COLO829 (cell line): ENCODE data around the gene ZFPM1.

Experiments
- DNase-seq: peaks from one replicate; pipeline ENCODE4 v3.0.0; 2012; ENCODE audit warnings: low spot score

The ZFPM1 gene

GRCh38 chr16:88417684-88418476 is 35.2 kb upstream of the ZFPM1 start:
- DNase-seq, result no peak

- no peak for DNase-seq
These were observed 34.2 kb upstream of the ZFPM1 start for GRCh38 chr16:88418869-88419268.

DNA sequence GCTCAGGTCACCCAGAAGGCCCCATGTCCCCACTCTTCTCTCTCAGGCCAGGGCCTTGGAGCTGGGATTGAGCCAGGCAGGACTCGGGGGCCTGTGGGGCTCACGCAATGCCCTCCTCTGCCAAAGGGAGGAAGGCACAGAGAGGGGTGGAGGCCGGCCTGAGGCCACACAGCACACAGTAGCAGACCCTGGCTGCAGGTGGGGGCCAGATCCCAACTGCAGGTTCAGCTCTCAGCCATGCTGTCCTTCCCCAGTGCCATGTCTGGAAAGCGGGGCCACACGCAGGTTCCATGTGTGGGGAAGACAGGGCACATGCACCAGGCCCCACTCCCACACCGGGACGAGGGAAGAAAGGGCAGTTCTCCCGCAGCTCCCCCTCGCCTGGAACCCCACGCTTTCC is 33.3 kb upstream of the ZFPM1 start:
- no peak for DNase-seq

DNA sequence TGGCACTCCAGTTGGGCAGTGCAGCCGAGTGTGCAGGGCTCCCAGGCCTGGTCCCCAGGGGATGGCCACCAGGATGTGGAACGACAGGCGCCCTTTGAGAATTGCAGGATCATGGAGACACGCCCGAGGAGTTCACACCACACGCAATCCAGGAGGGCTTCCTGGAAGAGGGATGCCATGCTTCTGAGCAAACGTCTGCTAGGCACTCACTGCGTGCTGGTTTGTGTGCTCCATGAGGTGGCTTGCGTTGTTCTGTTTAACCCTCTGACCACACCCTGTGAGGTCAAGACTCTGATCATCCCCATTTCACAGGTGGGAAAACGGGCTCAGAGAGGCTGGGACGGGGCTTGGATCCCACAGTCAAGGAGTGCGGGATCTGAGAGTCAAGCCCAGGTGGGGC is 32.6 kb upstream of the ZFPM1 start:
- no peak for DNase-seq

GRCh38 chr16:88421301-88421700 is 31.8 kb upstream of the ZFPM1 start:
- DNase-seq, result no peak

GRCh38 chr16:88421871-88422433 is 31.1 kb upstream of the ZFPM1 start:
- DNase-seq, result no peak

- no peak for DNase-seq
These were observed 30.2 kb upstream of the ZFPM1 start for GRCh38 chr16:88422733-88423447.

GRCh38 chr16:88423448-88423850 is 29.6 kb upstream of the ZFPM1 start:
- peak; percentile 2 for DNase-seq

DNA sequence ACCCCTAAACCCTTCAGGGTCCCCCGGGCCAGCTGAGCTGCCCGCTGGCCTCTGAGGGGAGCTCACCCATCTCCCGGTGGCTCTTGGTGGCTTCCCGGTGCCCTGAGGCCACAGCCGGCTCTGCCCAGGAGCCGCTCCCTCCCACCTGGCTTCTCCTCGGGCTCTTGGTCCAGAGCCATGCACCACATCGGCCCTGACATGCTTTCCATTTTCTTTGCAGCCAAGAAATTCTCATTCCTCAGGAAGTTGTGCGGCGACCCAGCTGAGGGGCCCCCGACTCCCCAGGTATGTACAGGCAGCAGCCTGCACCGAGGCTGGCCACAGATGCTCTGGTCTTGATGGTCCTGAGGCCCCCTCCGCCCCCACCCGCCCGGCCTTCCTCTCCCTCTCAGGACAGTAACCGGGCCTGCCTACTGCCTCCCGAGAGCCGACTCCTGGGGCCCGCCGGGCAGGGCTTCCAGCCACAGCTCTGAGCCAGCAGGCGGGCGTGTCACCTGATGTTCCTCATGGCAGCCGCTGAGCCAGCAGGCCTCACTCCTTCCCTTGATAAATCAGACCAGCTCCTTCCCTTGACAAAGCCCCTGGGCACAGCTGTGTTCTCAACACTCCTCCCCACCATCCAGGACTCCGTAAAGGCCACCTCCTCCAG is 28.4 kb upstream of the ZFPM1 start:
- no peak for DNase-seq

- no peak for DNase-seq
These were observed 27.1 kb upstream of the ZFPM1 start for GRCh38 chr16:88426018-88426417.

- DNase-seq, result no peak
These were observed 25.7 kb upstream of the ZFPM1 start for GRCh38 chr16:88427376-88427775.

- no peak for DNase-seq
These were observed 24.9 kb upstream of the ZFPM1 start for GRCh38 chr16:88428156-88428555.

- DNase-seq, result no peak
These were observed 24.3 kb upstream of the ZFPM1 start for GRCh38 chr16:88428616-88429386.

DNA sequence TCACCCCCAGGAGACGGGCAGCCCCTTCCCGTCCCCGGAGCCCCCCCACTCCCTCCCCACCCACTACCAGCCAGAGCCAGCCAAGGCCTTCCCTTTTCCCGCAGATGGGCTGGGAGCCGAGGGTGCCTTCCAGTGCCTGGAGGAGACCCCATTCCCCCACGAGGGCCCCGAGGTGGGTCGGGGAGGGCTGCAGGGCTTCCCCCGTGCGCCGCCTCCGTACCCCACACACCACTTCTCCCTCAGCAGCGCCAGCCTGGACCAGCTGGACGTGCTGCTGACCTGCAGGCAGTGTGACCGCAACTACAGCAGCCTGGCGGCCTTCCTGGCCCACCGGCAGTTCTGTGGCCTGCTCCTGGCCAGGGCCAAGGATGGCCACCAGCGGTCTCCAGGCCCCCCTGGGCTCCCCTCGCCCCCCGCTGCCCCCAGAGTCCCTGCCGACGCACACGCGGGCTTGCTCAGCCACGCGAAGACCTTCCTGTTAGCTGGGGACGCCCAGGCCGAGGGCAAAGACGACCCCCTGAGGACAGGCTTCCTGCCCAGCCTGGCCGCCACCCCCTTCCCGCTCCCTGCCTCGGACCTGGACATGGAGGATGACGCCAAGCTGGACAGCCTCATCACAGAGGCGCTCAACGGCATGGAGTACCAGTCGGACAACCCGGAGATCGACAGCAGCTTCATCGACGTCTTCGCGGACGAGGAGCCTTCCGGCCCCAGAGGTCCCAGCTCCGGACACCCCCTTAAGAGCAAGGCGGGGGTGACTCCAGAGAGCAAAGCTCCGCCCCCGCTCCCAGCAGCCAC is 23.5 kb upstream of the ZFPM1 start:
- DNase-seq, result no peak

DNA sequence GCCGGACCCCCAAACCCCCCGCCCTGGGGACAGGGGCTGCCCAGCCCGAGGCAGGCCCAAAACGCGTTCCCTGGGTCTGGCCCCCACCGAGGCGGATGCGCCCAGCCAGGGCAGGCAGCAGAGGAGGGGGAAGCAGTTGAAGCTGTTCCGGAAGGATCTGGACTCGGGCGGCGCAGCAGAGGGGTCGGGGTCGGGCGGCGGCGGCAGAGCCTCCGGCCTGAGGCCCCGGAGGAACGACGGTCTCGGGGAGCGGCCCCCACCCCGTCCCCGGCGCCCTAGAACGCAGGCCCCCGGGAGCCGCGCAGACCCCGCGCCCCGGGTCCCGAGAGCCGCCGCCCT is 22.9 kb upstream of the ZFPM1 start:
- DNase-seq, result no peak

DNA sequence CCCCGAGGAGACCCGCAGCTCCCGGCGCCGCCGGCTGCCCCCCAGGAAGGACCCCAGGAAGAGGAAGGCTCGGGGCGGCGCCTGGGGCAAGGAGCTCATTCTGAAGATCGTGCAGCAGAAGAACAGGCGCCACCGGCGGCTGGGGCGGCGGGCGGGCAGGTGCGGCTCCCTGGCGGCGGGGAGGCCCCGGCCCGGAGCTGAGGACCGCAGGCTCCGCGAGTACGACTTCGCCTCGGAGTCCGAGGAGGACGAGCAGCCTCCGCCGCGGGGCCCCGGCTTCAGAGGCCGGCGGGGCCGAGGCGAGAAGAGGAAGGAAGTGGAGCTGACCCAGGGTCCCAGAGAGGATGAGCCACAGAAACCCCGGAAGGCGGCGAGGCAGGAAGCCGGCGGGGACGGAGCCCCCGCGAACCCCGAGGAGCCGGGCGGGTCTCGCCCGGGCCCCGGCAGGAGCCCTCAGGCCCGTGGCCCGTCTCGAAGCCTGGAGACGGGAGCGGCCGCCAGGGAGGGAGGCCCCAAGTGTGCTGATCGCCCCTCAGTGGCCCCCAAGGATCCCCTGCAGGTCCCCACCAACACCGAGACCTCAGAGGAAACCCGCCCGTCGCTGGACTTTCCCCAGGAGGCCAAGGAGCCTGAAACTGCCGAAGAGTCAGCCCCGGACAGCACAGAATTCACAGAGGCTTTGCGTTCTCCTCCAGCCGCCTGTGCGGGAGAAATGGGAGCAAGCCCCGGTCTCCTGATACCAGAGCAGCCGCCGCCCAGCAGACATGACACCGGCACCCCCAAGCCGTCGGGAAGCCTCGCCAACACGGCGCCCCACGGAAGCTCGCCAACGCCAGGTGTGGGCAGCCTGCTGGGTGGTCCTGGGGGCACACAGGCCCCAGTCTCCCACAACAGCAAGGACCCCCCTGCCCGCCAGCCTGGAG is 22.3 kb upstream of the ZFPM1 start:
- DNase-seq, result no peak

- DNase-seq, result no peak
These were observed 21.4 kb upstream of the ZFPM1 start for GRCh38 chr16:88431651-88432050.

DNA sequence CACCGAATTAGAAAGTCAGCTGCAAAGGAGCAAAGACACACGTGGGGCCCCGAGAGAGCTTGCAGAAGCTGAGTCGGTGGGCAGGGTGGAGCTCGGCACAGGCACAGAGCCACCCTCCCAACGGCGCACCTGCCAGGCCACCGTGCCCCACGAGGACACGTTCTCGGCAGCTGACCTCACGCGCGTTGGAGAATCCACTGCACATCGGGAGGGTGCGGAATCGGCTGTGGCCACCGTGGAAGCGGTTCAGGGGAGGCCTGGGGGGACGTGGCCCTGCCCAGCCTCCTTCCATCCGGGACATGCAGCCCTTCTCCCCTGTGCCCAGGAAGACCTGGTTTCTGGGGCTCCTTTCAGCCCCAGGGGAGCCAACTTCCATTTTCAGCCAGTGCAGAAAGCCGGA is 20.9 kb upstream of the ZFPM1 start:
- DNase-seq, result no peak

- DNase-seq, result no peak
These were observed 20.3 kb upstream of the ZFPM1 start for GRCh38 chr16:88432753-88433152.

GRCh38 chr16:88433632-88434352 is 19.3 kb upstream of the ZFPM1 start:
- DNase-seq, result no peak
